Adrenal gland (tissue), 12 donors: Measurements from ENCODE around the gene AGRN. TPM values are rescaled to one million over a fixed set of nuclear protein-coding genes. Genes with fewer than 3 reads are reported as not detected.

Experiments used
- DNase-seq, 7 donors: peaks; one replicate each; pipeline ENCODE4 v3.0.0-alpha.2; 2019 to 2020
- H3K27ac ChIP-seq, 5 donors: fragments of 200-600 bp; sonication (generic) in 4 of 5; 1 replicate in 3 of 5; 2 replicates in 2 of 5; pipeline versions ENCODE4 v1.5.1 to v1.8.0; 2016 to 2020; ENCODE audit warnings: mild to moderate bottlenecking in 1 of 5
- H3K27me3 ChIP-seq: fragments of 200-600 bp; 2 replicates; pipeline ENCODE4 v1.8.0; 2021
- H3K36me3 ChIP-seq, 2 donors: fragments of 200-600 bp; replicated peaks in 1 of 2; 1 replicate in 1 of 2; 2 replicates in 1 of 2; pipeline versions ENCODE4 v1.5.1 to v1.8.0; 2018 to 2022
- H3K4me1 ChIP-seq, 2 donors: fragments of 200-600 bp; replicated peaks in 1 of 2; 1 replicate in 1 of 2; 2 replicates in 1 of 2; pipeline versions ENCODE4 v1.5.1 to v1.8.0; 2018 to 2021
- H3K4me3 ChIP-seq, 4 donors: fragments of 200-600 bp; sonication (generic) in 3 of 4; one replicate each; pipeline ENCODE4 v1.5.1; 2016 to 2018
- H3K9me3 ChIP-seq, 3 donors: fragments of 200-600 bp; sonication (generic) in 1 of 3; replicated peaks in 1 of 3; 1 replicate in 2 of 3; 2 replicates in 1 of 3; pipeline versions ENCODE4 v1.5.1 to v1.8.0; 2016 to 2021
- CTCF ChIP-seq, 6 experiments: fragments of 450-650 bp in 4 of 6; fragments of 200-600 bp in 2 of 6; sonication (generic) in 1 of 6; IDR thresholded peaks; 1 replicate in 5 of 6; 2 replicates in 1 of 6; pipeline versions ENCODE4 v1.5.1 to v1.8.0; 2016 to 2021; ENCODE audit warnings: antibody characterized with exemption in 6 of 6, mild to moderate bottlenecking in 2 of 6, moderate library complexity in 1 of 6
- POLR2A ChIP-seq, 2 donors: fragments of 450-650 bp; IDR thresholded peaks; one replicate each; pipeline ENCODE4 v1.6.1; 2017; ENCODE audit warnings: antibody characterized with exemption in 2 of 2, mild to moderate bottlenecking in 2 of 2, moderate library complexity in 1 of 2
- WGBS, 4 donors: extraction: QIAGEN DNeasy Blood & Tissue Kit in 2 of 4; methylation state at CpG; one replicate each; pipeline versions ENCODE4 v1.1.5 to v1.1.7; 2013 to 2017; 5-methylcytosine and 5-hydroxymethylcytosine counted together
- intact Hi-C, 2 donors: fragments of 100-400 bp; cut with DNase I; formaldehyde crosslinking; loops; one replicate each; pipeline versions ENCODE4 v1.14.1 to v1.15.0; 2022 to 2023
- polyA plus RNA-seq, 3 donors: library from polyadenylated mRNA; stranded (reverse); fragments of 200-250 nt in 2 of 3; fragments of 350-450 nt in 1 of 3; fragmentation: Illumina TruSeq in 1 of 3; extraction: RNeasy Lipid Tissue Mini Kit (QIAGEN cat#74804) in 1 of 3; gene quantifications; one replicate each; pipeline ENCODE4 v1.2.3, GENCODE V29; 2013 to 2014
- total RNA-seq, 9 donors: library from RNA; depleted of rRNA in 4 of 9; stranded (reverse); fragments of >200 nt in 4 of 9; fragments of 120-200 nt in 1 of 9; fragmentation: NEBNext Ultra II Directional in 1 of 9; extraction: Animal tissue kit (Norgen Biotek cat#: 25700) in 1 of 9; gene quantifications; one replicate each; pipeline versions ENCODE4 v1.1.0 to v1.2.4, GENCODE V29; 2013 to 2023
- donor health status: healthy with polysubstance abuse.
- donor health status: Bipolar disorder and iron deficiency.
- donor health status: DM: yes; HTN: yes; CAD: no.
- donor health status: DM: no; HTN: no; CAD: no.
- donor health status: DM: no; HTN: no; CAD: no.
- donor health status: DM: yes; HTN: yes; CAD: no.

Gene AGRN
- total and polyA plus RNA-seq, 12 donors, result 2.2 to 27.8 (median 11.8) TPM

DNA sequence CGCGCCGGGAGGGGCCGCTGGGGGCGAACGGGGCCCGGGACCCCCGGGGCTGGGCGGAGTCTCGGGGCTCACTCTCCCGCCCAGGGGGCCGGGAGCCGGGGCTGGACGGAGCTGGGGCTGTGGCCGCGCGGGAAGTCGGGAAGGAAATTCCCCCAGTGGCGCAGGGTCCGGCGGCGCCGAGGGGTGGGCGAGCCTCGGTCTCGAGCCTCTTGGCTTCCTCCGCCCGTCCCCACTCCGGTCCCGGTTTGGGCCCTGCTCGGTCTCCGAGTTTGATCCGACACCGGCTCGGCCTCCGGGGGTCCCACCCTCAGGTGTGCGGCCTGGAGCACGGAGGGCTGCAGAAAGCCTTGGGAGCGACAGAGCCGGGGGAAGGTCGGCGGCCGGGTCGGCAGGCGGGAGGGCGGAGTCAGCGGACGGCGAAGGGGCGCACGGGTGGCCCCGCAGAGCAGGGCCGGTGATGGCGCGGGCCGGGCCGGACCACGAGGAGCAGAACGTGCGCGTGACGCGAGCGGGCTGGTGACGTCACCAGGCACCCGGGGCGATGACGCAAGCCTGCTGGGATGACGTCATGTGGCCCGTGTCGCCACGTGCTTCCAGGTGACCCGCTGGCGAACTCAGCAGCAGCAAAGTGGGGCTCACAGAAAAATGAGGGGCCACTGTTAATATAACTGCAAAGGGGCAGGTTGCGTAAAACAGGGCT lies 19.4 kb upstream of the AGRN start:
- H3K4me3 ChIP-seq, result peak overlapping the region in 2 of 4 donors; percentile 26 to 64
- intact Hi-C loops, result no loop called here
- H3K36me3 ChIP-seq, result no peaks in the 10 kb centered on the region
- H3K27me3 ChIP-seq, result peaks cover 62% of the 10 kb centered on the region
- peak in 6 of 7 donors; percentile 49 to 79 (median 66) for DNase-seq
- peaks cover 13 to 43% of the 10 kb centered on the region in 2 donors for H3K4me1 ChIP-seq
- 1 to 20% (median 3%) methylated on average over 1 to 75 of the region's 75 CpGs for WGBS, 4 donors
- H3K27ac ChIP-seq, result peak overlapping the region in 4 of 5 donors; percentile 56 to 91 (median 88)
- TF ChIP-seq CTCF (IDR thresholded peaks at IDR 0.05), result peak in 1 of 6 experiments; percentile 3
- no peak for TF ChIP-seq POLR2A (IDR thresholded peaks at IDR 0.05)
- no peaks in the 10 kb centered on the region for H3K9me3 ChIP-seq

DNA sequence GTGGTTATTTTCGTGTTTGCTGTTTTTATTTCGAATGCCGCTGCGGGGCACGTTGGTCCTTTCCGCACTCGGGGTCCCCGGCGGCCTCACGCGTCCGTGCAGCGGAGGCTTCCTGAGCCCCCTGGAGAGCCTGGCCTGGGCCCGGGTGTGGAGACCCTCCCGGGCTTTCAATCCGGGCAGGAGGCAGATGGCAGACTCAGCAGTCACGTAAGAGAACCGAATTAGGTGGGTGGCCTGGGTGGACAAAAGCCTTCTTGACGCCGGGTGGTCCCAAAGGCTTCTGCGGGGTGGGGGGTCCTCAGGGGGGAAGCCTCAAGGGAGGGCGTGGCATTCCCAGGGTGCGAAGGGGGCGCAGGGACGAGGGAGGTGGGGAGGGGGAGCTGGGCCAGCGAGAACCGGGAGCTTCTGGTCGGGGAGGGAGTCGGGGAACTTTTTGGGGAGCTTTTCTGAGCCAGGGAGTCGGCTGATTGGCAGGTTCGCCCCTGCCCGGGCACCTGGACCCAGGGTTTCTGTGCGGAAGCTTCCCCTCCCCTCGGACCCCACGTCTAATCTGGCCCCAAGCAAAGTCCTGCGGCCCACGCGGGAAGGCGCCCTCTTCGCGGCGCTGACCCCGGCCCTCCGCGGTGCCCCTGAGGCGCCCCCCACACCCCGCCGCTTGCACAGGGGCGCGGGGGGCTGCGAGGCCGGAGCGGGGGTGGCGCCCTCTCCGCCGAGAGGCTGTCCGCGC lies 18.7 kb upstream of the AGRN start:
- peak overlapping the region in 3 of 5 donors; percentile 14 to 91 (median 89) for H3K27ac ChIP-seq
- no peaks in the 10 kb centered on the region for H3K36me3 ChIP-seq
- DNase-seq, result peak in 1 of 7 donors; percentile 8
- intact Hi-C loops, result no loop called here
- H3K27me3 ChIP-seq, result peaks cover 65% of the 10 kb centered on the region
- H3K4me3 ChIP-seq, result peak overlapping the region in 1 of 4 donors; percentile 64
- WGBS, 4 donors, result 2 to 5% (median 3%) methylated on average over 14 to 58 of the region's 58 CpGs
- H3K9me3 ChIP-seq, result no peaks in the 10 kb centered on the region
- no peak for TF ChIP-seq POLR2A (IDR thresholded peaks at IDR 0.05)
- TF ChIP-seq CTCF (IDR thresholded peaks at IDR 0.05), result peak in 1 of 6 experiments; percentile 0
- H3K4me1 ChIP-seq, result peaks cover 13 to 43% of the 10 kb centered on the region in 2 donors

GRCh38 chr1:1003618-1004419 lies 16.1 kb upstream of the AGRN start:
- Histone ChIP-seq H3K27me3 (peaks cover 48% of the 10 kb centered on the region), H3K27ac (no peak overlapping the region), H3K4me1 (peaks cover 13 to 36% of the 10 kb centered on the region in 2 donors), H3K36me3 (no peaks in the 10 kb centered on the region), H3K9me3 (no peaks in the 10 kb centered on the region), H3K4me3 (no peak overlapping the region)
- WGBS, 4 donors, result 66 to 81% (median 74%) methylated on average over 9 to 22 of the region's 22 CpGs
- no peak for DNase-seq
- intact Hi-C loops, result no loop called here
- TF ChIP-seq POLR2A (IDR thresholded peaks at IDR 0.05) (no peak), CTCF (IDR thresholded peaks at IDR 0.05) (no peak)

DNA sequence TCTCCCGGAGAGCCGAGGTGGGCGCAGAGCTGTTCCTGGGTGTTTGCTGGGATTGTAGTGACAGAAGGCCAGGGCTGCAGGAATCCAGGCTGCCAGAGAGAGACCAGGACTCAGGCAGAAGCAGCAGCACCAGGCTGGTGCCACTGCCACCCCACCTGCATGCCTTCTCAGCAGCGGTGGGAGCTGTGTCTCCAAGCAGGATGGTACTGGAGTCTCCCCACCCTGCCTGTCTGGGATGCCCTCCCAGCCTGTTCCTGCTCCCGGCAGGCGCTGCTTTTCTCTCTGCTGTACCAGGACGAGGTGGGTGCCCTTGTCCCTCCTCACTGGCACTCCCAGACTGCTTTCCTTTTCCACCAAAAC lies 15.5 kb upstream of the AGRN start:
- H3K27ac ChIP-seq, result no peak overlapping the region
- TF ChIP-seq CTCF (IDR thresholded peaks at IDR 0.05) (no peak), POLR2A (IDR thresholded peaks at IDR 0.05) (no peak)
- 43 to 70% (median 50%) methylated on average over 4 to 7 of the region's 7 CpGs for WGBS, 4 donors
- H3K27me3 ChIP-seq, result peaks cover 43% of the 10 kb centered on the region
- H3K36me3 ChIP-seq, result no peaks in the 10 kb centered on the region
- H3K4me3 ChIP-seq, result no peak overlapping the region
- H3K4me1 ChIP-seq, result peaks cover 13 to 33% of the 10 kb centered on the region in 2 donors
- DNase-seq, result no peak
- intact Hi-C loops, result no loop called here
- H3K9me3 ChIP-seq, result no peaks in the 10 kb centered on the region
